NB4 (cell line): Measurements from ENCODE around the gene LITAF.

Experiments
- DNase-seq: peaks from one replicate; pipeline ENCODE4 v3.0.0; 2010; ENCODE audit warnings: low read depth
- H3K4me3 ChIP-seq: one replicate; pipeline ENCODE4 v1.5.1; 2011; ENCODE audit warnings: mild to moderate bottlenecking, low read depth, low read length, moderate library complexity
- MYC ChIP-seq: IDR thresholded peaks from 2 replicates; pipeline ENCODE4 v1.6.1; 2011; ENCODE audit warnings: low read depth, low read length
- POLR2A ChIP-seq: IDR thresholded peaks from 2 replicates; pipeline ENCODE4 v1.6.1; 2011; ENCODE audit warnings: mild to moderate bottlenecking; ENCODE audit not compliant: insufficient read length; ENCODE audit errors: extremely low read depth
- TF ChIP-seq, protein P1 (sequence below): IDR thresholded peaks from 2 replicates; pipeline ENCODE4 v1.6.1; 2011; ENCODE audit warnings: low read depth, low read length
- TF ChIP-seq, protein P2 (sequence below): IDR thresholded peaks from one replicate; pipeline ENCODE4 v1.5.1; 2012; ENCODE audit warnings: low read depth, low read length

LITAF gene

DNA sequence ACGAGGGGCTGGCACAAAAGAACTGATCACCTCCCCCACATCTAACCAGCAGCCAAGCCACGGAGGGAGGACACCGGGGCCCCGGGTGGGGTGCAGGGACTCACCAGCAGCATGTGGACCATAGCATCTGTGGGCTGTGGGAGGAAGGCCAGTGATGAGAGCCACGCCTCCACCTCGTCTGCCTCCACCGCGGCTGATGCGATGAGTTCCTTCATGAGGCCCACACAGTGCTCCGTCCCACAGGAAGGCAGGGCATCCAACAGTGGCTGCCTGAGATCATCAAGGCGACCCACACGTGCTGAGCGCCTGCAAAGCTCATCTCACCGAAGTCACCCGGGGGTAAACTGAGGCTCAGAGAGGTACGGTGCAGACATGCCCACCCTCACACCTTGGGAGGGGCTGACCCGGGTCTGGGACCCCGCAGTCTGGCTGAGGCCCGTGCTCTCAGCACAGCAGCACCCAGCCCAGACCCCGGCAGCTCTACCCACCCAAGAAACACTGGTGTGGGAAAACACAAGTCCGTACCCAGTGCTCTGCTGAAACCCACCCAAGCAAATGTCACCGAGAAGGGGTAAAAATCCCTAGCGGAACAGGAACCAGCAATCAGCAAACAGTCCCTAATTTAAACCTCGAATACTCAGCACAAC lies 85.9 kb downstream of the LITAF start:
- DNase-seq, result no peak
- no peak overlapping the region for H3K4me3 ChIP-seq
- TF ChIP-seq, protein P1, sequence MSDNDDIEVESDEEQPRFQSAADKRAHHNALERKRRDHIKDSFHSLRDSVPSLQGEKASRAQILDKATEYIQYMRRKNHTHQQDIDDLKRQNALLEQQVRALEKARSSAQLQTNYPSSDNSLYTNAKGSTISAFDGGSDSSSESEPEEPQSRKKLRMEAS, result no peak
- TF ChIP-seq POLR2A (no peak), MYC (no peak)
- TF ChIP-seq, protein P2, sequence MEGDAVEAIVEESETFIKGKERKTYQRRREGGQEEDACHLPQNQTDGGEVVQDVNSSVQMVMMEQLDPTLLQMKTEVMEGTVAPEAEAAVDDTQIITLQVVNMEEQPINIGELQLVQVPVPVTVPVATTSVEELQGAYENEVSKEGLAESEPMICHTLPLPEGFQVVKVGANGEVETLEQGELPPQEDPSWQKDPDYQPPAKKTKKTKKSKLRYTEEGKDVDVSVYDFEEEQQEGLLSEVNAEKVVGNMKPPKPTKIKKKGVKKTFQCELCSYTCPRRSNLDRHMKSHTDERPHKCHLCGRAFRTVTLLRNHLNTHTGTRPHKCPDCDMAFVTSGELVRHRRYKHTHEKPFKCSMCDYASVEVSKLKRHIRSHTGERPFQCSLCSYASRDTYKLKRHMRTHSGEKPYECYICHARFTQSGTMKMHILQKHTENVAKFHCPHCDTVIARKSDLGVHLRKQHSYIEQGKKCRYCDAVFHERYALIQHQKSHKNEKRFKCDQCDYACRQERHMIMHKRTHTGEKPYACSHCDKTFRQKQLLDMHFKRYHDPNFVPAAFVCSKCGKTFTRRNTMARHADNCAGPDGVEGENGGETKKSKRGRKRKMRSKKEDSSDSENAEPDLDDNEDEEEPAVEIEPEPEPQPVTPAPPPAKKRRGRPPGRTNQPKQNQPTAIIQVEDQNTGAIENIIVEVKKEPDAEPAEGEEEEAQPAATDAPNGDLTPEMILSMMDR, result no peak

DNA sequence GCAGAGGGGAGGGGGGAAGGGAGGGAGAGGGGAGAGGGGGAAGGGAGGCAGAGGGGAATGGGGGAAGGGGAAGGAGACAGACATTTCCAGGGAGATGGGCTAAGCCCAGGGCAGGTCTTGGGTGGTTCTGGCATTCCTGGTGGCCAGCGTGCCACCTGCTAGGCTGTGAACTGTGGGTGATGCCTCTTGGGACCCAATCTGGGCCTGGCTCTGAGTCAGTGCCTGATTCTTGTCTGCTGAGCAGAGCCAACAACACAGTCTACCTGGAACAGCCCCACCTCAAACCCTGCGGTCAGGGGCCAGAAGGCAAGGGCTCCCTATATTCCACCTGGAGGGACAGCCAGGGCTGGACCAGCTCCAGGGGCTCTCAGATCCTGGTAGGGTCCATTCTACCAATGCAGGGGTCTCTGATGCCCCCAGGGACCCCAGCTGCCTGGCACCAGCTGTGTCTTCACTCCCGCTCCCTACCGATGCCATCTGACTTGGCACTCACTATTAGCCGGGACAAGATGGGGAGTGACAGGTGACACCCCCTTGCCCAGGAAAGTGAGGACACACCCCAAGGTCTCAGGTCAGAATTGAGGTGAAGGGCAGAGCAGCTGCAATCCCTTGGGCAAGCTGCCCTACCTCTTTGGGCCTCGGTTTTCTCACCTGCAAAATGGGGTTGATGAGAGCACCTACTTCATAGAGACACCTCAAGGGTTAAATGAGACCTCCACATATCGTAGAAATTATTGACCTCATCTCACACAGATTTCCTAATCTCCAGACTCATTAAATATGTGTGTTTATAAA lies 87.2 kb downstream of the LITAF start:
- TF ChIP-seq POLR2A, result no peak
- no peak for TF ChIP-seq MYC
- TF ChIP-seq, protein P1, result no peak
- TF ChIP-seq, protein P2, result no peak
- DNase-seq, result peak; percentile 26
- H3K4me3 ChIP-seq, result no peak overlapping the region

DNA sequence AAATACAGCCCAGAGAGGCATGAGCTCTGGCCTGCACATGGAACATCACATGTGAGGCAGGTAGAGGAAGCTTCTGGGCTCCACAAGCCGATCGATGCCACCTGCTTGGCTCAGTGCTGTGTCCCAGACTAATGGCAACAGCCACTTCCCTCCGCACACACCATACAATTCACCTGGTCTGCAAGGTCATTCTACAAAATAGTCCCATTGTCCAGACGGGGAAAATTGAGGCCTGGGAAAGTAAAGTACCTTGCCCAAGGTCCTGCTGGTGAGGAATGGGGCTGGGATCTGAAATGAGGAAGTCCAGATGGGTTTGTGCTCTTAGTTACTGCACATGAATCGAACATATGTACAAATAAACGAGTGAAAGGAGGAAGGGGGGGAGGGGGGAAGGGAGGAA lies 88.0 kb downstream of the LITAF start:
- TF ChIP-seq, protein P1, result no peak
- TF ChIP-seq MYC (no peak), POLR2A (no peak)
- TF ChIP-seq, protein P2, result no peak
- peak; percentile 69 for DNase-seq
- no peak overlapping the region for H3K4me3 ChIP-seq

DNA sequence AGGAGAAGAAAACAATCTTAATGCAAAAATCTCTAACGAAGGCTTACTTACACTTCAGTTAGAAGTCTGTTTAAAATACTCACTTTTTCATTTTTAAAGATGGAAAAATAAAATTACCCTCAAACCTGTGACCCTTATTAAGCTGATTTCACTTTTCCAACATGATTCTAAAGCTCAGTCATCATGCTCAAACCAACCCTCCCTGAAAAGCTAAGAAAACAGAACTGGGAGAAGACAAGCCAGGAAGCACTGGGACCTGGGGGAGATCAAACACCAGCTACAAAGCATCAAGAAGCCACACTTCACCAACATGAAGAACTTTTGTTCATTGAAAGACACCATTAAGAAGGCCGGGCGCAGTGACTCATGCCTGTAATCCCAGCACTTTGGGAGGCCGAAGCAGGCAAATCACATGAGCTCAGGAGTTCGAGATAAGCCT lies 88.8 kb downstream of the LITAF start:
- TF ChIP-seq POLR2A, result no peak
- TF ChIP-seq, protein P1, result no peak
- TF ChIP-seq MYC, result no peak
- TF ChIP-seq, protein P2, result no peak
- peak; percentile 42 for DNase-seq
- no peak overlapping the region for H3K4me3 ChIP-seq
